Right lung (tissue), 5 donors: Measurements from ENCODE around the gene OR13A1. TPM values are rescaled to one million over a fixed set of nuclear protein-coding genes. Genes with fewer than 3 reads are reported as not detected.
"Not testable (repeated sequence)": the region's sequence is repeated elsewhere in the genome, so short reads cannot be mapped to it uniquely, and the experiment has no call there.

Experiments
- DNase-seq, 2 donors: peaks; one replicate each; pipeline ENCODE4 v3.0.0-alpha.2; 2013
- polyA plus RNA-seq, 5 donors: library from polyadenylated mRNA; unstranded; fragments of 120-200 nt; gene quantifications; one replicate each; pipeline versions ENCODE4 v1.2.1 to v1.2.3, GENCODE V29; 2013; ENCODE audit warnings: inconsistent platforms in 1 of 5, low replicate concordance in 1 of 5; ENCODE audit not compliant: insufficient read length in 5 of 5, insufficient read depth in 1 of 5

Gene OR13A1
- polyA plus RNA-seq, 5 donors = 0.06 to 0.08 TPM; not detected in 3

DNA sequence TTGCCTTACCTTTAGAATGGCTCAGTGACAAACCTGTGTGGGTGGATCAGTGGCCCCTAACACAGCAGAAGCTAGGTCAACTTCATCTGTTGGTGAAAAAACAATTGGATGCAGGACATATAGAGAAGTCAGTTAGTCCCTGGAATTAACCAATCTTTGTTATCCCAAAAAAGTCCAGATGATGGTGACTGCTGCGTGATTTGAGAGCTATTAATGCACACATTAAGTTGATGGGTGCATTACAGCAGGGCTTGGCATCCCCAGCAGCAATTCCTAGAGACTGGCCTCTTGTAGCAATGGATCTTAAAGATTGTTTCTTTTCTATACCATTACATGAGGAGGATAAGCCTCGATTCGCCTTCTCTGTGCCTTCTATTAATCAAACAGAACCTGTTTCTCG lies 33.3 kb downstream of the OR13A1 start:
- DNase-seq = no peak

DNA sequence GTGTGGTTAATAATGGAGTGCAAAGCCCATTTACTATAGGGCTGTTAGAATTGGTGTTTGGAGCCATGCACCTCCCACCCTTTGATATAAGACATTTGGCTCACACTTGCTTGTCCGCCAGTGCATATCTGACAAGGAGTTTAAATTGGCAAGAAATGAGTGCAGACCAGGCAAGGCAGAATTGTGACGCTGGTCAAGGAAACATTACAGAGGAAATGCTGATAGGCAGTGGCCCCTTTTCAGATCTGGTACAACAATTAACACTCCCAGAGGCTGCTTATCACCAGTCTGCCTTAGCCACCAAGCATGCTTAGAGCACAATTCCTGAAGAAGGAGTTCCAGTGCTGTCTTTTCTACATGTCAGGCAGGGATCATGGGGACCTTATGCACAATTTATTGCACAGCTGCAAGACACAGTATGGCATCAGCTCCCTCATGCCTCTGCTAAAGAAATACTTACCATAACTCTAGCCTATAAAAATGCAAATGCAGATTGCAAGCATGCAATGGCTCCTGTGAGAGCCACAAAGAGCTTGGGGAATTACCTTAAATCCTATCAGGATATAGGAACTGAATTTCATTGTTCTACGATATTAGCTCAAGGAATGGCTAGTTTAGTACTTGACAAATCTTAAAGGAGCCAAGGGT lies 35.2 kb downstream of the OR13A1 start:
- DNase-seq = no peak

DNA sequence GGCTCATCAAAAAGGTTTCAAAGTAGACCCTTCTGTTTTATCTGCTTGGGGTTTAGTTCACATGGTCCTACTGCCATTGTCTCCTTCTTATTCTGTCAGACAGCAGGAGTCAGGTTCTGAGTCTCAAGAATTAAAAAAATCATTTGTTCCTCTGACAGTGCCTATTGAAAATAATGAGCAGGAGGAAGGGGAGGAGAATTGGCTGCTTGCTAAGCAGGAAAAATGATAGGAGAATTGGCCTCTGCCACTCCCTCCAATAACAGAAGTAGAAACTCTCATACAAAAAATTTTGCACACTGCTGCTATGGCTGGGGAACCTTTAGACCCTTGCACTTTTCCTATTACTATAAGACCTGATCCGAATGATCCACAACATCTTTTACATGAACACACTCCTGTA lies 35.7 kb downstream of the OR13A1 start:
- no peak for DNase-seq

DNA sequence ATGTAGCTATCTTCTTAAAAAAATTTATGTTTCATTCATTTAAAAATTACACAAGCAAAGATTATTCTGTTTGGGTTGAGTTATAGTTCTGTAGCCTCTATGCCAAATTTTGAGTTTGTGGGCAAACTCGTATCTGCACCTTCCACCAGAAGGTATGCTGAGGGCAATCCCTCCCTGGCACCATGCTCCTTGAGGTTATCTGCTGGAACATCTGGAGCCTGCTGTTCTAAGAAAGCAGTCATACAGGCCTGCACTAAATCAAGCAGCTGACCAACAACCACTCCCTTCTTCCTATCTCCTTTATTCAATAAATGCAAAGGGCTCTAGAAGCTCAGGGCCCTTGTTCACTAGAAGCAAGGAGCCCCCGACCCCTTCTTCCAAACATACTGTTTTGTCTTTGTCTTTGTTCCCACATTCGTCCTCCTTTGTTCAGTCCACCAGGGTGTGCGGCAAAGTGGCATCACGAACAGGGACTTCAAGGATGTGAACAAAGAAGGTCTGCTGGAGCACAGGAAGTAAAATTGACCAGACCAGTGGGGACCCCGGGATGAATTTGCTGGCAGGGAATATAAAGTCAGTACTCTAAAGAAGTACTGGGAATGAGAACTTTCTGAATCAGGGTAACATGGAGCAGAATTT lies 36.4 kb downstream of the OR13A1 start:
- no peak for DNase-seq

DNA sequence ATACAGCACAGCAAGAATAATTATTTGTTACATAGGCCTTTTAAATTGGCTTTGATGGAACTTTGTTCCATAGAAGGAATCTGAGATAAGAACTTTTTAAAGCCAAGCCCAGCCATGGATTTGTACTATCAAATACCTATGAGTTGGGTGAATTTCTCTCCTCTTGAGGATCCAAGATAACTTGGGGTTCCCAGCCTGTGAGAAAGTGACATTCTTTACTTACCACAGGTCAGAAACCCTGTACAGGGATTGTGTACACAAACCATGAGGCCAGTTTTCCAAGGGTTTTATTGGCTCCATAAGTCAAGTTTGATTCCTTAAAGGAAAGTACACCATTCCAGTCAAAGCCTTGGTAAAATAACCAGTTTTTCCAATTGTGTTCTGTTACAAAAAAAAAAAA lies 39.3 kb downstream of the OR13A1 start:
- DNase-seq = not testable (repeated sequence)

DNA sequence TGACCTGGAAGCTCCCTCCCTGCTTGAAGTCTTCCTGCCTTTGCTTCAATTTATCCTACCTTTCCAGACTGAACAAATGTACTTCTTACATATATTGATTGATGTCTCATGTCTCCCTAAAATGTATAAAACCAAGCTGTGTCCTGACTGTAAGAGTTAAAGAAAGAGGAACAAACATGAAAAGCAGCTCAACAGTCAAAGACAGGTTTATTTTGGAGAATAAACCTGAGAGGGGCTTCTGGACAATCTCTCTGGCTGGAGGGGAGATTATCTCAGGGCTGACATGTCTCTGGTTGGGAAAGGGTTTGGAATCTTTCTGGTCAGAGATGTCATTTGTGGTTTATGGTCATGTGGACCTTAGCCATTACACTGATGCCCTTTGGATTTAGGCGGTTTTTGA lies 41.0 kb downstream of the OR13A1 start:
- DNase-seq = no peak

DNA sequence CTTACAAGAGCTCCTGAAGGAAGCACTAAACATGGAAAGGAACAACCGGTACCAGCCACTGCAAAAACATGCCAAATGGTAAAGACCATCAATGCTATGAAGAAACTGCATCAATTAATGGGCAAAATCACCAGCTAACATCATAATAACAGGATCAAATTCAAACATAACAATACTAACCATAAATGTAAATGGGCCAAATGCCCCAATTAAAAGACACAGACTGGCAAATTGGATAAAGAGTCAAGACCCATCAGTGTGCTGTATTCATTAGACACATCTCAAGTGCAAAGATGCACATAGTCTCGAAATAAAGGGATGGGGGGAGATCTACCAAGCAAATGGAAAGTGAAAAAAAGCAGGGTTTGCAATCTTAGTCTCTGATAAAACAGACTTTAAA lies 47.6 kb downstream of the OR13A1 start:
- not testable (repeated sequence) for DNase-seq

DNA sequence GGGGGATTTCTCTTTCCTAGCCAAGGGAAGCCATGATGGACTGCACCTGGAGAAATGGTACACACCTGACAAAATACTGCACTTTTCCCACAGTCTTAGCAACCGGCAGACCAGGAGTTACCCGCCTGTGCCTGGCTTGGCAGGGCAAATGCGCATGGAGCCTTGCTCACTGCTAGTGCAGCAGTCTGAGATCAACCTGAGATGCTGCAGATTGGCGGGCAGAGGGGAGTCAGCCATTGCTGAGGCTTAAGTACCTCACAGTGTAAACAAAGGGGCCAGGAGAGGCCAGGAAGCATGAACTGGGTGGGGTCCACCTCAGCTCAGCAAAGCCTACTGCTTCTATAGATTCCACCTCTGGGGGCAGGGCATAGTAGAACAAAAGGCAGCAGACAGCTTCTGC lies 49.4 kb downstream of the OR13A1 start:
- DNase-seq = no peak

DNA sequence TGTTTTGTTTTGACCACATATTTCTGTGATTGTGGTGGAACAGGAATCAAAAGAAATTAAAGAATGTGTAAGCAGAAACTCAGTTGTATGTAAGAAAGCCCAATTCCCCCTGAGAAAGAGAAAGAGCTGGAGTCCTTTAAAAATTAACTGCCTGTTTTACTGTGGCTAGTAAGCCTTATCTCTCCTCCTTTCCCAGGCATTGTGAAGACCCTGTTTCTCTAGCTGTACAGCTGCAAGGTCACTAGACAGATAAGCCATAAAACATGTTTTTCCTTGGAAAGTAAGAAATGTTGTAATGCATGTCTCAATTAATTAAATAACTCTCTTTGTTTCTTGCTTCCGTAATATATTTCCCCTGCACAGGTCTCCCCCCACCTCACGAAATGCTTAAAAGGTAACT lies 53.5 kb downstream of the OR13A1 start:
- no peak for DNase-seq

DNA sequence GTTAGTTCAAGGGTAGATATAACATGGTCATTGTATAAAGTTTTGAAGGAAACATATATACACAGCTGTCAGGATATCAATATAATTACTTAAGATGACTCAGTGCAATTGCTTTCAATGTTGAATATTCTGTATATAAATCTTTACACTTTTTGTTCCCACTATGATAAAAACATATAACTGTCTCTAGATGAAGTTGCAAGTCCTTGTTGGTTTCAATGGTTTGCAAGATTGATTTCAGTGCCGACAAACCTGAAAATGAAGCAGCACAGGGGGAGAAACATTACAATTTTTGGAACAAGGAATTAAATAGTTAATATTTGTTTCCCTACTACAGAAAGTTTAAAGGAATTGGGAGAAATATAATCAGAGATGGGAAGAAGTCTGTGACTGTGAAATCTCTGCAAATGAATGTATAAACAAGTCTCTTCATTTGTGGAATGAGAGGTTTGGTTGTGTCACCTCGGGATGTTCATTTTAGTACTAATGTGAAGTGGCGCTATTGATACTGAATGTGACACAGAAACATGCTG lies 54.1 kb downstream of the OR13A1 start:
- DNase-seq = no peak

DNA sequence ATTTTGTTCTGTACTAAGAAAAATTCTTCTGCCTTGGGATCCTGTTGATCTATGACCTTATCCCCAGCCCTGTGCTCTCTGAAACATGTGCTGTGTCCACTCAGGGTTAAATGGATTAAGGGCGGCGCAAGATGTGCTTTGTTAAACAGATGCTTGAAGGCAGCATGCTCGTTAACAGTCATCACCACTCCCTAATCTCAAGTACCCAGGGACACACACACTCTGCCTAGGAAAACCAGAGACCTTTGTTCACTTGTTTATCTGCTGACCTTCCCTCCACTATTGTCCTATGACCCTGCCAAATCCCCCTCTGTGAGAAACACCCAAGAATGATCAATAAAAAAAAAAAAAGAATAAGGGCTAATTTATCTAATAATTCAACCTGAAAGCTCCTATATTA lies 54.8 kb downstream of the OR13A1 start:
- DNase-seq = not testable (repeated sequence)

DNA sequence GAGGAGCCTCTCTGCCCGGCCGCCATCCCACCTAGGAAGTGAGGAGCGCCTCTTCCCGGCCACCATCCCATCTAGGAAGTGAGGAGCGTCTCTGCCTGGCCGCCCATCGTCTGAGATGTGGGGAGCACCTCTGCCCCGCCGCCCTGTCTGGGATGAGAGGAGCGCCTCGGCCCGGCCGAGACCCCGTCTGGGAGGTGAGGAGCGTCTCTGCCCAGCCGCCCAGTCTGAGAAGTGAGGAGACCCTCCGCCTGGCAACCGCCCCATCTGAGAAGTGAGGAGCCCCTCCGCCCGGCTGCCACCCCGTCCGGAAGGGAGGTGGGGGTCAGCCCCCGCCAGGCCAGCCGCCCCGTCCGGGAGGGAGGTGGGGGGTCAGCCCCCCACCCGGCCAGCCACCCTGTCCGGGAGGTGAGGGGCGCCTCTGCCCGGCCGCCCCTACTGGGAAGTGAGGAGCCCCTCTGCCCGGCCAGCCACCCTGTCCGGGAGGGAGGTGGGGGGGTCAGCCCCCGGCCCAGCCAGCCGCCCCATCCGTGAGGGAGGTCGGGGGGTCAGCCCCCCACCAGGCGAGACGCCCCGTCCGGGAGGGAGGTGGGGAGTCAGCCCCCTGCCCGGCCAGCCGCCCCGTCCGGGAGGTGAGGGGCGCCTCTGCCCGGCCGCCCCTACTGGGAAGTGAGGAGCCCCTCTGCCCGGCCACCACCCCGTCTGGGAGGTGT lies 55.5 kb downstream of the OR13A1 start:
- DNase-seq = not testable (repeated sequence)

DNA sequence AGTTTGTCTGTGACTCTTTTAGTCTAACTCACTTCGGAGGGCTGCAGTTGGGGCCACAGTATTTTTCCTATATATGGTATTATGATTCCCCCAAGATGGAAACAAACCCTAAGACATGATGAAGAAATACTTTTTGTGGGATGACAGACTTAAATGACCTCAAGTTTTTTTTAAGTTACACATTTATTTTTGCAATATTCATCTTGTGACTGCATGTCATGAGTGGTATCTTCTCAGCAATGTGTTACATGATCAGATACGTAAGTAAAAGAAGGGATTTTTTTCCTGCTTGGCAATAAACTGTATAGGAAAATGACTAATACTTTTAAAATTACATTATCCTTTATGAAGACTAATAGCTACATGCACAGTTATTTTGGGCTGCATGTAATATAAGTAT lies 57.8 kb downstream of the OR13A1 start:
- DNase-seq = no peak

DNA sequence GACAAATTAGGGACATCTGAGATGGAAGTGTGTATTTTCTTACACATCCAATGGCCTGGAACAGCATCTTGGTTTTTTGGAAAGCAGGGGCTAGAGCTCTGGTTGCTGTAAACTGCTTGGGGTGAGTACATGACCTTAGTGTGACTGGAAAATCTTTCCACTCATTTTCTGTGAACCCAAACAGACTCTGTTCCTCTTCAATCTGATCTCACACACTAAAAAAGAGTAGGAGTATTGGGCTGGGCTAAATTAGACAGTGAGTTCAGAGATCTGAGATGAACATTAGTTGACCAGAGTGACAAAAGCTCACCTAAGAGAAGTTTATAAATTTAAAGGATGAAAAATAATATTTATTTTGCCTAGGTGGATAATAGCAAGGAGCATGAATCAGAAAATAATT lies 59.2 kb downstream of the OR13A1 start:
- DNase-seq = no peak

DNA sequence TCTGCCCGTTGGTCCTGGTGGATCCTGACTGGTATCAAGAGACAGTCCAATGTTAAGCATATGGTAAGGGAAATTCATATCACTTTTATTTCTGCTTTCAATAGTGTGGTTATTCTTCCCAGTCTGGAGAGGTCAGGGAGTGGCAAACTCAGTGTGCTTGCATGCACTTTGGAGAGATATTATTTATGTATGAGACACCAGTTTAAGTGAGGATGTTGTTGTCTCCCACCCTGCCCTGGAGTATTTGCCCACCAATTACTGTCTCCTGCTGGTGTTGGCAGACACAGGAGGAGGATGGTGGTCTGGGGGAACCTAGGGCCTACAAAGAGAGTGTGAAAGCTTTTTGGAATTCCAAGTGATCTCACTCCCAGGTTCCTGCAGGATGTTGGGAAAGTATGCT lies 59.7 kb downstream of the OR13A1 start:
- DNase-seq = no peak

DNA sequence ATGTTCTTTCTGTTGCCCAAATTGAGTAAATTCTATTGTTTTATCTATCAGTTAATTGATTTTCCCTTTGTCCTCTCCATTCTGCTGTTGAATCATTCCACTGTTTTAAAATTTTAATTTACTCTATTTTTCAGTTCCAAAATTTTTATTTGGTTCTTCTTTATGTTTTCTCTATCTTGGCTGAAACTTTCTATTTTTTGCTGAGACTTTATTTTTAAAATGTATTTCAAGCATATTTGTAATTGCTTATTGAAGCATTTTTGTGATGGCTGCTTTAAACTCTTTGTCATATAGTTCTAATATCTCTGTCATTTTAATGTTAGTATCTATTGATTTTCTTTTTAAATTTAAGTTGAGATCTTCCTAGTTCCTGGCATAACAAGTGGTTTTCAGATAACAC lies 60.5 kb downstream of the OR13A1 start:
- no peak for DNase-seq

DNA sequence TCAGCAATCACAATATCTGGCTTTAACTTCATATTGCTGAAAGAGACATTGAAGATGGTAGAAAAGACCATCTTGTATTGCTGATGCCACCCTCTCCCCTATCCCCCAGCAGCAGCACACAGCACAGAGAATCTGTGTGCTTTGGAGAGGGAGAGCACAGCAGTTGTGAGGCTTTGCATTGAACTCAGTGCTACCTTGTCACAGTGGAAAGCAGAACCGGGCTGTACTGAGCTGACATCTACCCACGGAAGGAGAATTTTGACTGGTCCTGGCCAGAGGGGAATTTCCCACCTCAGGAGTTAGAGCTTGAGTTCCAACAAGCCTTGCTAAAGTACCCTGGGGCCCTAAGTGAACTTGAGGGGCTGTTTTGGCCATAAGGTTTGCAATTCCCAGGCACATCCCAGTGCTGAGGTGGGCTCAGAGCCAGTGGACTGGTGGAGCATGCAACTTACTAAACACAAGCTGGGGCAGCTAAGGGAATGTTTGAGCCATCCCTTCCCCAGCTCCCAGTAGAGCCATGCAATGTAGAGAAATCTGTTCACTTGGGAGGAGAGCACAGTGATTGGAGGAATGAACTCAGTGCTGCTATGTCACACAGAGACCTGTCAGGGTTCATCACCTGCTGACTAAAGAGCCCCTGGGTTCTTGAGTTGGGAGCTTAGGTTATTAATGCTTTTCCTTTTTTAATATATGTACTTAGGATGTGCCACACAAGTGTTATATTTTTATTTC lies 62.1 kb downstream of the OR13A1 start:
- DNase-seq = no peak

Other genes with a start within 250 kb of the OR13A1 start
- gene ALOX5, start 58.6 kb upstream of the OR13A1 start, polyA plus RNA-seq = 1 to 10 TPM in 4 of 5 donors, under 1 TPM in 1; 0.95 to 2.1 (median 1.6) TPM